Fibroblast of peridontal ligament (primary cell): Measurements from ENCODE around the gene POLR3A.

ENCODE experiments used
- DNase-seq: peaks from one replicate; pipeline ENCODE4 v3.0.0-alpha.2; 2010; ENCODE audit errors: extremely low read depth

The POLR3A gene

DNA sequence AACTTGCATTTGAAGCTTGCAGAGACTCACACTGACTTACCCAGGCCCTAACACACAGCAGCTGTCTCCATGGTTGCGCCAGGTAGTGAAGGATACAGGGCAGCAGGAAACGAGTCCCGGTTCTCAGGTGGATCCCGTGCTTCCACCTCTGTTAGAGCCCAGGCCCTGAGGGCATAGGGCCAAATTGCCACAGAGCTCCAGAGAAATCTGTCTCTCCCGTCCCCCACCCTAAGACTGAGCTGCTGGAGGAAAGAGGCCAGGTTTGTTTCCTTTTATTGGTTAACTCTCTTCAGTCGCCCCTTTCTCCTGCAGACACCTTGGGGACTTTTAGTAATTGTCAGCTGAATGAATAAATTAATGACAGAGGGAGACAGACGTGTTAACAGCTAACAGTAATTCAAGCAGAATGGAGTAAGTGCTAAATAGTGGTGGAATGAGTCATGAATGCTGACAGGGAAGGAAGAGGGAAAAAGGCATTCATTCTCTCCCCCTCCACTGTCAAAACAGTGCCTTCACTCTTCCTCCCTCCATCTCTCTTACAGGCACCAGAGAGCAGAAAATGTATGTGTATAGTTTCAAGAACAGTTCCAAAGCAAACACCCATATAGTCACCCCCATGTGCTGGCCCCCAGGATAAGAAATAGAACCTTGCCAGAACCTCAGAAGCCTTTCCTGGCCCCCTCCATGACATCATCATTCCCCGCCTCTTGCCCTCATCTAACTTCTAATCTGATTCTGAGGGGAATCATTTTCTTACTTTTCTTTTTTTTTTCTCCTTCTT lies 86.0 kb downstream of the POLR3A start:
- DNase-seq, result peak; percentile 50

DNA sequence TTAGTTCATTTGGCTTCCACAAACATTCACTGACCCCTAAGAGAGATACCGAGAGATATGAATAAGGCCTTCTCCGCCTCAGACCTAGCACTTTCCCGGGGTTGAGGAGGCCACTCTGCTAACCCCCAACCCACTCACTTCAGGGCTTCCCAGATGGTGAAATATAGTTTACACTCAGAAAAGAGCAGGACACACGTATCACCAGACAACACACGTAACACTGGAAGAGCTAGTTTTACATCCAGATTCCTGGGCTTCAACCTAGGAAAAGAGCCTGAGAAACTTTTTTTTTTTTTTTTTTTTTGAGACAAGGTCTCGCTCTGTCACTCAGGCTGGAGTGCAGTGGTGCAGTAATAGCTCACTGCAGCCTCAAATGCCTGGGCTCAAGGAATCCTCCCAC lies 87.5 kb downstream of the POLR3A start:
- no peak for DNase-seq

DNA sequence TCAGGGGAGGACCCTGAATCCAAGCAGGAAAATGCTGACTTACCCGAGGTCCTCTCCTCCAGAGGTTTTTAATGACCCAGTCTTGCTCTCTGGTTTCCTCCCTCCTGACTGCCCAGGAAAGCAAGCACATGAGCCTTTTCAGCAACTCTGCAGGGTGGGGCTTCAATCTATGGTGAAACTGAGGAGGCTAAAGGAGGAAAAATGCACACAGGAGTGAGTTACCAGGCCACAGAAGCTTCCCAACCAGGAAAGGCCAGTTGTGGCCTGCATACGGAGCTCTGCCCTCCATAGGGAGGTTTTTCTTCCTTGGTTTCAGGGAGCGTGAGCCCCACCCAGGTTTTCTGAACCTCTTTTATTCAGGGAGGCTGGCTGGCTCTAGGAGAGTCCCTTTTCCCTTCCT lies 88.7 kb downstream of the POLR3A start:
- DNase-seq, result no peak

DNA sequence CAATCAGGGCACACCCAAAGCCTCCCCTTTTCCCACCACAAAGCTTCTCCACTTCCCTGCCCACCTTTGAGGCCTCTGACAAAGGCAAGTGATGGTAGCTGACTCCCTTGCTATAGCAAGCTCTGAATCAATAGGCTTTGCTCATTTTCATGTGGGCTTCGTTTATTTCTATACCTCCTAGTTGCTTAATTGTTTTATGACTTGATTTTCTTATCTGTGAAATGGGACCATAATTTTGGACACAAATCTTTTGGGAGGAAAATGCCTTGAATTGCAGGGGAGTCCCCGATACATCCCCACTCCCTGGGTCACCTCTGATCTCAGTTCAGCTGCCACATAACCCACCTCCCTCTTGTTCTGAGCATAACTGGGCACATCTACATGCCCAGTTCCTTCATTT lies 89.1 kb downstream of the POLR3A start:
- no peak for DNase-seq

DNA sequence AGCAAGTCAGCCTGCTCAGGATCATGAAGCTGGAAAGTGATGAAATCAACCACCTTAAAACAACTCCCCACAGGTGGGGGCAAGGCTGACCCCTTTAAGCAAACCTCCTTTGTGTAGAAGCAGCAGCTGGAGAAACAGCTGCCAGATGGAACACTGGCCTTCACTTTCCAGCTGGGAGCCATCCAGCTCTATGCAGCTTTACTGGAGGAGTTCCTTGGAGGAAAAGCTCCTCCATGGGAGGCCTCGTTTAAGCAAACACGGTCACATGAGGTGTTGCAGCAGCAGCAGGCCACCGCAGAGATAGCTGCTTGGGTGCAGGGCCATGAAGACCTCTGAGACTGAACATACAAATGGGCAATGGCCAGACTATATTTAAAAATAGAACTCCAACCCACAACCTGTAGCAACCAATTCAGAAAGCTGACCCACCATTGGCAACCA lies 89.7 kb downstream of the POLR3A start:
- peak; percentile 71 for DNase-seq

DNA sequence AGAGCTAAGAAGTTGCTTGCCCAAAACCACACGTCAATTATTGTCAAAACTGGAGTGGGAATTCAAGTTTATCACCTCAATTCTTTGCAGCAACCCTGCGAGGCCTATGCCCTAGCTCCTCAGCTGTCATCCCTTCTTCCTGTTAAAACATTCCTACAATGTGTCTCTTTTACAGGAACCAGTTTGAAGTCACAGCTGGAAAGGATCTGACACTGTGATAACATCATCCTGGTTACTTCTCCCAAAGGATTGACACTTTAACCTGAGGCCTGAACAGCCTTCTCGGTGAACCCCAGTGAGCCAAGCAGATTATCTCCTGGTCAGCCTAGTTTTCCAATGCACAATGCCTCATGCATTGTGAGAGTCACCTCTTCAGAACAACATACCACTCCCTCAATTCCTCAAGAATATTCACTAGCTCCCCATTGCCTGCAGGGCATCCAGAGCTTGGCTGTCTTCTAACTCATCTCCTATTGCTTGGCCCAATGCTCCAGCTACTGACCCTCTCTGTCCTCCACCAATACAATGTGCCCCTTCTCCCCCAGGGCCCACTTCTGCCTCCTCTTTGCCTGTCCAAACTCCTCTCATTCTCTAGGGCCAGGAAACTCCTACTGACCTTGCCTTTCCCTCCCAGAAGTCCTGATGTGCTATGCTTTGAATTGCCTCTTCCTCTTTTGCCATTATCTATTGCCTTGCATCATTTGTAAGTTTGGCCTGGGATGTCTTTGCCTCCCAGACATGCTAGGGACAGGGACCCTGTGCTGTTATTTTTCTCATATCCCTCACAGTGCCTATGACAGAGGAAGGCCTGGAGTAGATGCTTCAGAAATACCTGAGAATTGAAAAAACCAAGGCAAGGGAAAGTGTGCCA lies 92.4 kb downstream of the POLR3A start:
- no peak for DNase-seq

DNA sequence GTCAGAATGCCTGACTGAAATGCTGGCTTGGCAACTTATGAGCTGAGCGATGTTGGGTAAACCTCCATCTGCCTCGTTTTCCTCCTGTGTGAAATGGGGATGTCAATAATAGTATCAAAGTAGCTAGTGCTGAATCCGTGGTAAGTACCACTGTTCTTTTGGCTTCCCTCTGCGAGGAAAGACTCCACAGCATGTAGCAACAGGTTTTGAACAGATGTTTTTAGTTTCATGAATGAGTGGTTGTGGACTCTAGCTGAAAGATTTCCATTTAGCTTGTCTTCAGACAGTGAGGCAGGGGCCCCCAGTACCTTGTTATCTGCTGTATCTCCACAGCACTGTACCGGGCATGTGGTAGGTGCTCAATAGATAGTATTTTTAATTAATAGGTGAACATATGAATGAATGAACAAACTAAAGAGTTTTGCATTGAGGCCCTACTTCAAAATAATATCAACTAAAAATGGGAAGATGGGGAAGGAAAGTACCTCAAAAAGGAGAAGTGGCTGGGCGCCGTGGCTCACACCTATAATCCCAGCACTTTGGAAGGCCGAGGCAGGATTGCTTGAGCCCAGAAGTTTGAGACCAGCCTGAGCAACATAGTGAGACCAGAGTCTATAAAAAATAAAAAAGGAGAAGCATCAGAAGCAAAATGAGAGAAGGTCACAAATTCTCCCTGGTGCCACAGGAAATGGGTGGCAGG lies 97.1 kb downstream of the POLR3A start:
- peak; percentile 55 for DNase-seq

DNA sequence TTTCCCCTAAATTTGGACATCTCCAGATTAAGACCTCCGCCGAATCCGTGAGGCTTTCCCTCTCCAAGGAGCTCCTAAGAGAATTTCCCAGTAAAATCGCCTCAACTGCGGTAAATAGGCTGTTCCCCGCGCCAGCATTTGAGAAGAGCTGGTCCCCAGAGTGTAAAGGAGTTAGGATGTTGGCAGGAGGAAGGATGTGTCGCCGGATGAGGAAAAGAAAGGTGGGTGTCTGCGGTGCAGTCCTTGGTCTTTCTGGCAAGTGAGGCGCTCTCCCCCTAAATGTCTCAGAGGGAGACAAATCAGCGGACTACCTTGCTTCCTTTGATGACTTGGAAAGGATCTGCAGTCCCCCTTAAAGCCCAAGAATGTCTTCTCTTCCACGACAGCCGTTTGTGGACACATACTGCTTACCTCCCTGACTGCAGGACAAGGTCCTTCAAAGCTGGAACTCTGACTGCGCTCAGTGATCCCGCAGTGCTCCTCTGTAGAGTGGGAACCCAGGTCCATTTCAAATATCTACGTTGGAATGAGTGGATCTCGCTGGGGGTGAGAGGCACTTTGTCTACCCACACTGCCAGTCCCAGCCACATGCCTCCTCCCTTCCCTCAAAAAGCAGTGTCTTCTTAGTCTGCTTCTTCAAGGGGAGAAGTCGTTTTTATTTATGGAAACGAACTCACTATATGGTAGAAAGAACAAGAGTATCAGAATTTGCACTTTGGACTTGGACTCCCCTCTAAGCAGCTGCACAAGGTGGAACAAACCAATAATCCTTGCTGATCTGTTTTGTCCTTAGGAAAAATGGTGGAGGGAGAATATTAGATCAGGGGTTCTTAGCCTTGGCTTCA lies 101.7 kb downstream of the POLR3A start:
- DNase-seq, result no peak

DNA sequence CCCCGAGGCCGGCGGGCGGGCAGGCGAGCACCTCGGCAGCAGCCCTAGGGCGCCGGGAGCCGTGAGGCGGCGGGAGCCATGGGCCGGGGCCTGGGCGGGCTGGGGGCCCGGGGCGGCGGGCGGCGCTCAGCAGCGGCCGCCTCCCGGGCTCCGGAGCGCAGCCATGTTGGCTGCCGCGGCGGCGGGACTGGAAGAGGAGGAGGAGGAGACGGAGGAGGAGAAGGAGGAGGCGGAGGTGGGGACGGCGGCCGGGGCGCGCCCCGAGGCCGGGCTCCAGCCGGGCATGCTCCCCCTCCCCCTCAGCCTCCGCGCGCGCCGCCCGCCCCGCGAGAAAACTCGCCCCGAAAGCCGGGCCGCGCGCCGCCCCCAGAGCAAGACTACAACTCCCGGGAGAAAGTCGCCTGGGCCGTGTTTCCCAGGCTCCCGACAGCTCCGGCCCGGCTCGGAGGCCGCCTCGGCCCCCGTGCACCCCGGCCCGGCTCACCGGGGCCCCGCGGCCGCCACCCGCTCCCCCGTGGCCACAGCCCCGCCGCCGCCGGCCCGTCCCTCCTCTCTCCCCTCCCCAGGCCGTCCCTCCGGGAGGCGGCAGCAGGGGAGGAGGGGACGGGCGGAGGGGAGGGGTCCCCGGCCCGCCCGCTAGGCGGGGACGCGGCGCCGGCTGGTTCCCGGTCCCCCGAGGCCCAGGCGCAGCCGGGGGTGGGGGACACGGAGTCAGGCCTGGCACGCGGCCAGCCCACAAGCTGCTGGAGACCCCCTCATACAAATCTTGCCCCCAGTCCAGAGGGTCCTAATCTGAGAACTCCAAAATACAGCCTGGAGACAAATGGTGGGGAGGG lies 102.5 kb downstream of the POLR3A start, which contains the start of gene DLG5:
Gene DLG5, minus strand, starts transcription at position 190 of the 836 bp plus-strand sequence. CDS start 235 bp downstream, outside the sequence.
- peak; percentile 54 for DNase-seq

DNA sequence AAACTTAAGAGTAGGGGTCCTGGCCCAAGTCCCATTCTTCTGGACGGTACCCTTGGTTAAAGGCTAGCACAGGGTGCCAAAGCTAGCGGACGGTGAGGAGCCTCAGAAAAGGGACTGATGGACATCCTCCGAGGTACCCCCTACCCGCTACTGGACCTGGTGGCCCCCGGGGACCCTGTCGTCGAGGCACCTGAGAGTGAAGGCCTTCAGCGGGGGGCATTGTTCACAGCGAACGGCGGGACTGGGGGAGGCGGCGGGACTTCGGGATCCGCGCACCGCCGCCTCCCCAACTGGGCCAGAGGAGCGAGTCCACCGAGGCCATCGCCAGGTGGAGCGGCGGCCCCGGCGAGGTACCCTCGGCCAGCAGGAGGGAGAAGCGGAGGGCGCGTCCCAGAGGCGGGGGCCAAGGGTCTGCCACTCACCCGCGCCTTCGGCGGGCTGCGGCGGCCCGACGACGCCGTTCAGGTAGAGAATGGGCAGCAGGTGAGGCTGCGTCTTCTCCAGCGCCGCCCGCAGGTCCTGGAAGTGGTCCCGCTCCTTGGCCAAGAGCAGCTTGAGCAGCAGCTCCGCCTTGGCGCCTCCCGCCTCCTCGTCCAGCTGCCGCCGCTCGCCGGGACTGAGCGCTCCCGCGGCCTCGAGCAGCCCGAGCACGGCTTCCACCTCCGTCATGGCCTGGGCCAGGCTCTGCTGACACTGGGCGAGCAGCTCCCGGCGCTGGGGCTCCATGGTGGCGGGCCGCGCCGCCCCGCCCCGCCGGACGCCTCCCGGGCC lies 103.3 kb downstream of the POLR3A start:
- no peak for DNase-seq

DNA sequence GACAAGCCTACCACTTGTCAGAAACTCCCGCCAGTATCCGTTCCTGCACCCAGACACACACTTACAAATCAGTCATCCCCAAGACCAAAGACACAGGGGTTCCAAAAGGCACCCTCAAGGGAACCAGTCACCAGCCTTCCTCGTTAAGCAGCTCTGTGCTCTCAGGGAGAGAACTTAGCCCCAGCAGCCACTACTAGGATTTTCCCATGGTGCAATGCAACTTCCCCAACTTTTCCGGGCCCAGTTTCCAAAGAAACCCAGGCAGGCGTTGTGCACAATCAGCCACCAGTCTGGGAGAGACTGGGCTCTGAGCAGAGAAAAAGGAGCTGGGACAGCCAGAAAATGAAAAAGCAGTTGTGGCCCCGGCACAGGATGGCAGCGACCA lies 103.9 kb downstream of the POLR3A start:
- peak; percentile 53 for DNase-seq

DNA sequence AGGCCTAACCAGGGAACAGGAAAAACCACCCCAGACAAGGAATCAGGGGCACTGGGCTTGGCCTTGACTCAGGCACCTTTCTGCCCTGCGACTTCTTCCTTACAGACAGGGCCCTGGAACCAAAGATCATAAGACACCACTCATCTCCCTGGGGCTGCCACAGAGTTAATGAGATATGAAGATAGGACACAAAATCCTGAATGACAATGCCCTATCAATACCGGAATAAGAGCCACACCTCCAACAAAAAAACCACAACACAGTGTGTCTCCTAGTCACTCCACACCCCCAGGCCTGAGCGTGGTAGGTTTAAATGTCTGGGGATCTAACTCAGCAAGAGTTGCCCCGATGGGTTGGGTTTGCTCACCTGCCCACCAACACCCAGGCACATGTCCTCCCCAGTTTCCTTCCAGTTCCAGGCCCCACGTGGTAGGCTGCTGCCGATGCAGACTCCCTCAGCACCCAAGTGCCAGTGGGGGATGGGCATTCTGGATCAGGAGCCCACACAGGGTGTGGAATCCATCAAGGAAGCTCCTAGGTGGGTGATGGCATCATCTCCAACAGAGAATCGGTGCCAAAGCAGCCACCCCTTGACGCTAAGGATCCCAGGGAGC lies 106.6 kb downstream of the POLR3A start:
- DNase-seq, result no peak

DNA sequence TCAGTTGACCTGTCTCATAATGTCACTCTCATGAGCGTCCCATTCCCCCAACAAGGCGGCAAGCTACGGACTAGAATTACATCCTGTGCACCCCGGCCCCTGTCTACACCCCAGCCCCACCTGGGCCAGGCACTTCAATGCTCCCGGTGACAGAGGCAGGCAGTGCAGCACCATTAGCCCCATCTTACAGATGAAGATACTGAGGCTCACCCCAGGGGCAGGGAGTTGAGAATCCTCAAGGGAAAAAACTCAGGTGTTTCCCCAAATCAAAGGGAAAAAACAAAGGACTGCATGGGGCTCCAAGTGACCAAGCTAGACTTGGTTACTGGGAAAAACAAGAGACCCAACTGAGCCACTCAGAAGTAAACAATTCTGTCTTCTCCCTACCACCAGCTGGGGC lies 107.3 kb downstream of the POLR3A start:
- no peak for DNase-seq

DNA sequence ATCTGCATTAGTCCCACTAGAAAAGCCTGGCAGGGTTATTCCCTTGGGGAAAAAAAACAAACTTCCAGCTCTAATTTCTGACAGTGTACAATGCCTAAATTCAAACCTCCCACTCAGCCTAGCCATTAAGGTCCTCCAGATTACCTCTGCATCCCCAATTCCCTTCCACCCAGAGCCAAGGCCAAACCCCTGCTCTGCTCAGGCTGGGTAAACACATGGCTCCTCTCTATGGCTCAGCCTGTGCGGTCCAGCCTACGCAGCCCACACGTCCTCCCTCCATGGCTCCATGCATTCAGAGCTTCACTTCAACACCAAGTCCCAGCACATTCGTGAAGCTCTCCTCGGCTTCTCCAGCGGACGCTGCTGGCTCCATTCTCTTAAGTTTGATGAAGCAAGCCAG lies 107.9 kb downstream of the POLR3A start:
- DNase-seq, result no peak

DNA sequence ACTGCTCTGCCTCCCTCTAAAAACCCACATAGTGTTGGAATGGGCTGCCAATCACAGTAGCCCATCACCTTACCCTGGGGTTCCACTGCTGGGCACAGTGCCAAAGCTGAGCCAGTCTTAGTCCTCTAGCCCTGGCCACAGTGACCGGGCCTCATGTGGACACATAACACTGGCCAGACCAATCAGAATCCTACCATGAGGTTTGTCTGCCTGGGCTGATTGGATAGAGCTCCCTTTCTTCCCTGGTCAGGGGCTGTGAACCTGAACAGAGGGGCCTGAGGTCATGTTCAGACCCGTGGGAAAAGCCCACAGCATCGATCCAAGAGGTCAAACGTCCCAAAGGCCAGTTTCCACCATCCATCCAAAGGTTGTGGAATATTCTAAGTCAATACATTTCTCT lies 108.8 kb downstream of the POLR3A start:
- no peak for DNase-seq

DNA sequence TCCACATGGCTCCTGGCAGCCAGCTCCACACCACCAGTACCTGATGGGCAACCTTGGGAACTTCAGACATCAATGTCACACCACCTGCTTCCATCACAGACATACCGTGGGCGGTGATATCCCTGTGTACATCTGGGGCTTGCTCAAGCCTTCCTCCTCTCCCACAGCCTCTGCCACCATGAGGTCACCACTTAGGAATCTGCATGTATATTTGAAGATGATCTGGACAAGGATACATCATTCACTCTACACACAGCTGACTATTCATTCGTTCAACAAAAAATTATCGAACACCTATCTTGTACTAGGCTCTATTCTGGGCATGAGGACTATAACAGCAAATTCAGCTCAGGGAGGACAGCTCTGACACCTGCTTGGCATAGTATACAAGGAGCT lies 109.6 kb downstream of the POLR3A start:
- DNase-seq, result peak; percentile 57
